Rectal smooth muscle tissue (tissue), 1 donor: Measurements from ENCODE around the gene PTPRZ1.

Experiments used
- H3K27ac ChIP-seq: one replicate; pipeline ENCODE4 v1.7.0; 2013; ENCODE audit warnings: low read depth, low read length, inconsistent platforms
- H3K27me3 ChIP-seq: one replicate; pipeline ENCODE4 v1.7.0; 2013; ENCODE audit warnings: low read length; ENCODE audit not compliant: control insufficient read depth, insufficient read depth
- H3K36me3 ChIP-seq: one replicate; pipeline ENCODE4 v1.7.0; 2013; ENCODE audit warnings: low read length; ENCODE audit not compliant: control insufficient read depth, insufficient read depth
- H3K4me1 ChIP-seq: one replicate; pipeline ENCODE4 v1.7.0; 2013; ENCODE audit warnings: low read length; ENCODE audit not compliant: control insufficient read depth, insufficient read depth
- H3K4me3 ChIP-seq: one replicate; pipeline ENCODE4 v1.7.0; 2013; ENCODE audit warnings: low read length
- H3K9ac ChIP-seq: one replicate; pipeline ENCODE4 v1.7.0; 2013; ENCODE audit warnings: low read length

PTPRZ1 gene

GRCh38 chr7:121985476-121986030 lies 112.6 kb downstream of the PTPRZ1 start:
- no peak overlapping the region for H3K27ac ChIP-seq
- no peaks in the 10 kb centered on the region for H3K36me3 ChIP-seq
- no peaks in the 10 kb centered on the region for H3K27me3 ChIP-seq
- no peaks in the 10 kb centered on the region for H3K4me1 ChIP-seq
- H3K4me3 ChIP-seq: no peak overlapping the region
- no peak overlapping the region for H3K9ac ChIP-seq

GRCh38 chr7:121992068-121992467 lies 119.1 kb downstream of the PTPRZ1 start:
- Histone ChIP-seq H3K27ac (no peak overlapping the region), H3K4me1 (no peaks in the 10 kb centered on the region), H3K36me3 (no peaks in the 10 kb centered on the region), H3K27me3 (no peaks in the 10 kb centered on the region), H3K9ac (no peak overlapping the region), H3K4me3 (no peak overlapping the region)

GRCh38 chr7:121994625-121995410 lies 121.9 kb downstream of the PTPRZ1 start:
- H3K4me1 ChIP-seq: no peaks in the 10 kb centered on the region
- H3K9ac ChIP-seq: no peak overlapping the region
- H3K27me3 ChIP-seq: no peaks in the 10 kb centered on the region
- no peak overlapping the region for H3K4me3 ChIP-seq
- no peak overlapping the region for H3K27ac ChIP-seq
- H3K36me3 ChIP-seq: no peaks in the 10 kb centered on the region

GRCh38 chr7:122006687-122007086 lies 133.7 kb downstream of the PTPRZ1 start:
- Histone ChIP-seq H3K9ac (no peak overlapping the region), H3K27me3 (no peaks in the 10 kb centered on the region), H3K27ac (no peak overlapping the region), H3K4me1 (no peaks in the 10 kb centered on the region), H3K36me3 (no peaks in the 10 kb centered on the region), H3K4me3 (no peak overlapping the region)

- Histone ChIP-seq H3K27ac (no peak overlapping the region), H3K36me3 (no peaks in the 10 kb centered on the region), H3K27me3 (no peaks in the 10 kb centered on the region), H3K9ac (no peak overlapping the region), H3K4me1 (no peaks in the 10 kb centered on the region), H3K4me3 (no peak overlapping the region)
Observed at GRCh38 chr7:122010116-122010515, 137.2 kb downstream of the PTPRZ1 start.

GRCh38 chr7:122013065-122013464 lies 140.1 kb downstream of the PTPRZ1 start:
- no peak overlapping the region for H3K9ac ChIP-seq
- H3K27ac ChIP-seq: no peak overlapping the region
- H3K4me1 ChIP-seq: no peaks in the 10 kb centered on the region
- no peaks in the 10 kb centered on the region for H3K27me3 ChIP-seq
- H3K36me3 ChIP-seq: no peaks in the 10 kb centered on the region
- H3K4me3 ChIP-seq: no peak overlapping the region

GRCh38 chr7:122013630-122014029 lies 140.7 kb downstream of the PTPRZ1 start:
- no peaks in the 10 kb centered on the region for H3K4me1 ChIP-seq
- H3K9ac ChIP-seq: no peak overlapping the region
- no peak overlapping the region for H3K4me3 ChIP-seq
- no peaks in the 10 kb centered on the region for H3K36me3 ChIP-seq
- no peaks in the 10 kb centered on the region for H3K27me3 ChIP-seq
- H3K27ac ChIP-seq: no peak overlapping the region

- H3K9ac ChIP-seq: no peak overlapping the region
- H3K27me3 ChIP-seq: no peaks in the 10 kb centered on the region
- H3K36me3 ChIP-seq: no peaks in the 10 kb centered on the region
- no peak overlapping the region for H3K27ac ChIP-seq
- H3K4me1 ChIP-seq: no peaks in the 10 kb centered on the region
- H3K4me3 ChIP-seq: no peak overlapping the region
Observed at GRCh38 chr7:122014697-122015096, 141.7 kb downstream of the PTPRZ1 start.

GRCh38 chr7:122018032-122018431 lies 145.1 kb downstream of the PTPRZ1 start:
- H3K36me3 ChIP-seq: no peaks in the 10 kb centered on the region

GRCh38 chr7:122027058-122027457 lies 154.1 kb downstream of the PTPRZ1 start:
- Histone ChIP-seq H3K9ac (no peak overlapping the region), H3K4me1 (no peaks in the 10 kb centered on the region), H3K36me3 (no peaks in the 10 kb centered on the region)

More at GRCh38 chr7:122018032-122018431, 145.1 kb downstream of the PTPRZ1 start:
- no peak overlapping the region for H3K9ac ChIP-seq
- no peaks in the 10 kb centered on the region for H3K4me1 ChIP-seq
- H3K27ac ChIP-seq: no peak overlapping the region
- no peaks in the 10 kb centered on the region for H3K27me3 ChIP-seq
- no peak overlapping the region for H3K4me3 ChIP-seq

GRCh38 chr7:122033641-122034040 lies 160.7 kb downstream of the PTPRZ1 start:
- Histone ChIP-seq H3K4me3 (no peak overlapping the region), H3K27me3 (no peaks in the 10 kb centered on the region), H3K27ac (no peak overlapping the region), H3K36me3 (no peaks in the 10 kb centered on the region), H3K4me1 (no peaks in the 10 kb centered on the region), H3K9ac (no peak overlapping the region)

More at GRCh38 chr7:122027058-122027457, 154.1 kb downstream of the PTPRZ1 start:
- Histone ChIP-seq H3K27ac (no peak overlapping the region), H3K27me3 (no peaks in the 10 kb centered on the region), H3K4me3 (no peak overlapping the region)

GRCh38 chr7:122035876-122036275 lies 162.9 kb downstream of the PTPRZ1 start:
- H3K27me3 ChIP-seq: no peaks in the 10 kb centered on the region
- H3K9ac ChIP-seq: no peak overlapping the region
- H3K4me1 ChIP-seq: no peaks in the 10 kb centered on the region
- H3K4me3 ChIP-seq: no peak overlapping the region
- H3K27ac ChIP-seq: no peak overlapping the region
- no peaks in the 10 kb centered on the region for H3K36me3 ChIP-seq

- H3K9ac ChIP-seq: no peak overlapping the region
- no peak overlapping the region for H3K27ac ChIP-seq
- H3K4me3 ChIP-seq: no peak overlapping the region
- H3K4me1 ChIP-seq: no peaks in the 10 kb centered on the region
- H3K36me3 ChIP-seq: no peaks in the 10 kb centered on the region
- H3K27me3 ChIP-seq: no peaks in the 10 kb centered on the region
Observed at GRCh38 chr7:122038134-122038533, 165.2 kb downstream of the PTPRZ1 start.
